NCI-H82 (cell line): ENCODE results near the gene RFTN1.

Experiments
- DNase-seq: peaks from one replicate; lab custom pipeline; 2025; lab: John Stamatoyannopoulos, UW

RFTN1 gene

DNA sequence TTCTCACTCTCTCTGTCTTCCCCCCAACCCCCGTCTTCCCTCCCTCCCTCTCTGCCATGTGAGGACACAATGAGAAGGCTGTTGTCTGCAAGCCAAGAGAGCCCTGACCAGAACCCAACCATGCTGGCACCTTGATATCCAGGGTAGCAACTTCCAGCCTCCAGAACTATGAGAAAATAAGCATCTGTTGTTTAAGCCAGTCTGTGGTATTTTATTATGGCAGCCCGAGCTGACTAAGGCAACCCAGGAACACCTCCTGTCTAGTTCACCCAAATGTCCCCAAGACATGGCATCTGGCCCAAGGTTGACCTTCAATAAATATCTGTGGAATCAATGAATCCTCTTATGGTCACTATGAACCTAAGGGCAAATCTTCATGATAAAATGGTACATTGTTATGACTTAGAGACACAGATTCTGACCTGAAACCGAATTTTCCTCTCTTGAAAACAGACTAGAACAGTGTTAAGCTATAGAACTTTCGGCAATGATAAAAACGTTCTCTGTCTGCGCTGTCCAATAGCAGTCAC is 26.5 kb downstream of the RFTN1 start:
- DNase-seq = no peak

DNA sequence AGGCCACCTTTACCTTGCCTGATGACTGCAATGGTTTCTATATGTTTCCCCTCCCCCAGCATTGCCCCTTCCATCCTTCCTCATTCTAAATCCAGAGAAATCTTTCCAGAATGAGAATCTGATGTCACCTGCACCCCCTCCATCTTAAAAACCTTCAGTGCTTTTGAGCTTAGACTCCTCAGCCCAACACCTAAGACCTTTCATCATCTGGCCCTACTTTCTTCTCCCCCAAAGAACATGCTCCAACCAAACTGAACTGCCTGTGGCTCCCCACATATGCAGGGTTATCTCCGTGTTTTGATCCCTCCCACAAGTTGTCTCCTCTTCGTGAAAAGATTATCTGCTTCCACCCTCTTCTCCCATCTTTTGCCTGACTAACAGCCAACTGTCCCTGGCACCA is 27.3 kb downstream of the RFTN1 start:
- no peak for DNase-seq

DNA sequence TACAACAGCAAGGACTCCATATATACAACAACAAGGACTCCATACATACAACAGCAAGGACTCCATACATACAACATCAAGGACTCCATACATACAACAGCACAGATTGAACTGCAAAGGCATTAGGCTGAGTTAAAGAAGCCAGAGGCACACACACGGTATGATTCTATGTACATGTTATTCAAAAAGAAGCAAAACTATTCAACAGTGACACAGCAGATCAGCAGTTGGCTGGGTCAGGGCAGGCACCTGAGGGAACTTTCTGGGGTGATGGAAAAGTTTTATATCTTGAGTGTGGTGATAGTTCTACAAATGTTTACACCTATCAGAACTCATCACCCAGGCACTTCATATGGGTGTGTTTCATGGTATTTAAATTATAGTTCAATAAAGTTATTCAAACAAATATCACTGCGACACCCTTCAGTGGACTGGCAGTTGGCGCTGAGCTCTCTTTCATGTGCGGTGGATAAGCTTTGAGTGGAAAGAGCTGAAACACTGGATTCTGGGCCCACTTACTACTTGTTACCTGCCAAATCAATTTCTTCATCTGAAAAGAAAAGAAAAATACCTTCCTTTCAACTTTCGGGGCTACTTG is 28.0 kb downstream of the RFTN1 start:
- no peak for DNase-seq

DNA sequence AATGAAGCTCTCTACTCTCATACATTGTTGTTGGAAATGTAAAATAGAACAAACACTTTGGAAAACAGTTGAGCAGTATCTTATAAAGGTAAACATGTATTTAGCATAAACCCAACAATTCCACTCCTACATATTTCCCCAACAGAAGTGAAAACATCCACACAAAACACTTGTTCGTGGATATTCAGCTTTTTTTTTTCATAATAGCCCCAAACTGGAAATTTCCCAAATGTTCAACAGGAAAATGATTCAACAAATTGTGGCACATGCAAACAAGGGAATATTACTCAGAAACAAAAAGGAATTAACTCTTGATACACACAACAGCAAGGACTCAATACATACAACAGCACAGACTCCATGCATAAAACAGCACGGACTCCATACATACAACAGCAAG is 28.5 kb downstream of the RFTN1 start:
- no peak for DNase-seq

DNA sequence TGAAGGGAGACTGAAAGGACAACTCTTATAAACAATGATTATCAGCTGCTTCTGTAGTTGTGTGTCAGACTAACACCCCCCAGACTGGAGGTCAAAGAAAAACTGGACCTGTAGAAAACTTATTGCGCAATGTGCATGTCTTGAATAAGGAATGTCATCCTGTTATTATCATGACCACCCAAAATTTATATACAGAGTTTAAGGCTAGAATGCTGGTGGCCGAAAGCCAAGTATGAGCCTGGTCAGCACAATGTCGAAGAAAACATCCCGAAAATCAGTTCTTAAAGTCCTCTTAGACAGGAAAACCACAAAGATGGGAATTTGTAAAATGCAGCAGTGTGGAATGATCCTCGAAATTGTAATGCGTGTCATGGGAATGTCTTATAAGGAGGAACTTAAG is 29.3 kb downstream of the RFTN1 start:
- no peak for DNase-seq

DNA sequence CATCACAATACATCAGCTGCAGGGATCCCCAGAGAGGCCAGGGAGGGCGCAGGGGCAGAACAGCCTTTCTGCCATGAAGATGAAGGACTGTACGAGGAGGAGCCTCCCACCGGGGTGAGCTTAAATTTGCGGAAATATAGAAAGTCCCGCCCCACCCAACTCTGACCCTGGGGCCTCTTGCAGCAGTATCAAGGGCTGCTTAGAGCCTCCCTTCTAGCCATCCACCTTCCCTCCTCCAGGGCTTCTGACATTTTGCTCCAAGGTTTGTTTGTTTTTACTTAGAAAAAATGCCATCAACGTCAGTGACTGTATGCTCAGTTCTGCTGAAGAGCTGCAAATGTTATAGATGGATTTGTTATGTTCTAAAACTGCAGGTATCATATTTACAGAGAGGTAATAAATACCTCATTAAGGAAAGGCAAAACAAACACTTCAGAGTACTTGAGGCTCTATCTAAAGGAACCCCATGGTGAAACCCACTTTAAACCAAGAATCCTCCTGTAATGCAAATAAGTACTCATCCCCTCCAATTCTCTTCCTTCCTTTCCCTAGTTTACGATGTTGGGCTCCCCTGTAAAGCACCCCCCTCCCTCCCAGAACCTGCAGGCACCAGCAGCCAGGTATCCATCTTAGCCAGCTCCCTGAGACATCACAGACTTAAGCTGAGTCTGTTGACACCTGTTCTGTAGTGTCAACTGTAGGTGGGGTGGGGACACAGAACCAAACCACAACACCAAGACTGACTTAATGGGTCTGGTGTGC is 30.5 kb downstream of the RFTN1 start:
- no peak for DNase-seq

DNA sequence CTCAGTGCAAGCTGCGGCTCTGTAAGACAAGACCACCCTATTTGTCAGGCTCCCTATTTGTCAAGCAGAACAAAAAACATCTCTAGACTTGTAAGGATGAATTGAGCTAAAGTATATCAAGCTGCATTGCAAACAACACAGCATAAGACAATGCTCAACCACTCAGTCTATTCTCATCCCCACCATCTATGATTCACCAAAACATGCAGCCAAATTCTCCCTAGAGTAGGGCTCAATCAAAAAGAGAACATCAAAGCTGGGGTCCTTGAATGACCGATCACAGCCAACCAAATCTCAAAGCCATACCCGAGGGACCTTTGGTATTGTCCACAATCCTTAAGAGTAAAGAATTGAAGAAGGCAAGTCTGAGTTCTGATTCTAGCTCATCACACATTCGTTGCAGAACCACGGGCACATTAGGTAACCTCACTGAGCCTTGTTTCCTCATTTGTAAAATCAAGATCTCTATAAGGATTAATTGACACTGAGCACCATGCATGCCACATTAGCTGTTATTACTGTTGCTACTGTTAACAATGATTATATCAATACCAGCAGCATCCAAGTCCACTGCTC is 31.2 kb downstream of the RFTN1 start:
- no peak for DNase-seq

DNA sequence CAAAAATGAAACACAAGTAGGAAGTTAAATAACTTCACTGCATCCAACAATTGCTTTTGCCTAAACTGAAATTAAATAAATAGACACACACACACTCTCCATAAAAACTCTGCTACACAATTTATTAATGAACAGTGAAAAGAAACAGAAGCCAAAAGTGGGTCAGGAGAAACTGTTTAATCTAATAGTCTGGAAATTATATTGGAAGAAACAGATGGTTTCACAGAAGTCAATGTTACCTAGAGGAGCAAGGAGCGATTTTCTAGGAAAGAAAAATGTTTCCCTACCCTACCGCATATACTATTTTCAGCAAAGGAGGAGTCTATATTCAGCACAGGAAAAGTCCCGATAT is 32.0 kb downstream of the RFTN1 start:
- no peak for DNase-seq

DNA sequence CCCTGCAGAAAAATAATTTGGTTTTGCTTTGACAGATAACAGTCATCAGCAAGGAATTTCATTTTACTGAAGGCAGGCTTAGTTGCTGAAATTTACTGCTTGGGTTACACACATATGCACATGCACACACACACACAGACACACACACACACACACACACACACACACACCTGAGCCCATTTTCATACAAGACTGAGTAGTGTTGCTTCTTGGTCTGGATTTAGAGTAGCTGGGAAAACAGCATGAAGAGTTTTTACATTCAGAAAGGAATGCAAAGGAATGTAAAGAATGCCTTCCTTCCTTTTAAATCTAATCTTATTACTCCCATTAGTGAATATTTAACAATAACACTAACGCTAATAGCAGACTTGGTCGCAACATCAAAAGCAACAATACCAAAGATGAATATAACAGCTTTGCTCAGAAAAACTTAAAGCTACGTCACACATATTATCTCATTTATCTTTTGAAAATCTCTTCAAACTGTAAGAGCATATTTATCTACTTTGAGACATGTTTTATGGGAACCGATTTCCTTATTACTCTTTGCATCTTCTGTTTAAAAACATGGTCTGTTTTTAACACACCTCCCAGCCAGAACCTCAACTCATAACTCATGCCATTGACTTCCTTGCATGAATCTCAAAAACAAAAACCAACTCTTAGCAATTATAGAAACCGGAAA is 32.5 kb downstream of the RFTN1 start:
- DNase-seq = no peak

DNA sequence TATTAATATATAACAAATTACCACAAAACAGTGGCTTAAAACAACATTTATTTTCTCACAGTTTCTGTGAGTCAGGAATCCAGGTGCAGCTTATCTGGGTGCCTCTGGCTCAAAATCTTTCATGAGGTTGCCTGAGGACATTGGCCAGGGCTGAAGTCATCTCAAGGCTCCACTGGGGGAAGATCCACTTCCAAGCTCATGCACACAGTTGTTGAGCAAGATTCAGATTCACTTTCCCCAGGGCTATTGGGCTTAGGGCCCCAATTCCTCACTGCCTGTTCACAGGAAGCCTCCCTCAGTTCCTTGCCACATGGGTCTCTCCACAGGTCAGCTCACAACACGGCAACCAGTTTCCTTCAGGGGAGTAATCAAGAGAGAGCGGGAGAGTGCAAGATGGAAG is 35.0 kb downstream of the RFTN1 start:
- DNase-seq = no peak

DNA sequence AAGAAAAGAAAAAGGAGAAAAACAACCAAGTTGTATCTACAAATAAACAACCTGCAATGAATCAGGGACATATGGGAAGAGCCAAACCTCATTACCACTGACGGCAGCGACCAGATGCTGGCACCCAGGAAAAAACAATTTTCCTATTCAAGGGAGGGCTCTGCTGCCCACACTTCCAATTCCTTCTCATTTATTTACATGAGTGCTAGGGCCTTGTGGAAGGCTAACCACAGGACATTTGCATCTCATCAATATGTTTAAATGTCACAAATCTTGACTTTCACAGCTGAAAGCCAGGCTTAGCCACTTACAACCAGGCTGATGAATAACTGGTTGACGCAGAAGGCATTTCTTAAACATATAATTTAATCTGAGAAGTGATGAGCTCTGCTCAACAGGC is 36.0 kb downstream of the RFTN1 start:
- no peak for DNase-seq

DNA sequence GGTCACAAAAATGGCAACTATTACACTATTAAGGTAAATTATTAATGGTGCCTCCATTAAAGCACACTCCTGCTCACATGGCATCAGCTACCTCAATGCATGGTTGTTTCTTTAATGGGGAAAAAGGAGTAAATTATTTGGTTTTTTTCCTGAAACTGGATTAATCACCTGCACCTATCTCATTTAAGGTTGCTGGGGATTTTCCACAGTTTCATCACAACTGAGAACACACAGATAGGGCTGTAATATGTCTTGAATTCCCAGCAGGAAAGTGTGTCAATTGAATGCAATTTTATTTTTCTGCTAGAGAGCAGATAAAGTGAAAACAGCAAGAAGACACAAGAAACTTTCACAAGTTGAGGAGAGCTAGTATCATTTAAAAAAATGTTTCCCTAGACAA is 36.4 kb downstream of the RFTN1 start:
- no peak for DNase-seq

DNA sequence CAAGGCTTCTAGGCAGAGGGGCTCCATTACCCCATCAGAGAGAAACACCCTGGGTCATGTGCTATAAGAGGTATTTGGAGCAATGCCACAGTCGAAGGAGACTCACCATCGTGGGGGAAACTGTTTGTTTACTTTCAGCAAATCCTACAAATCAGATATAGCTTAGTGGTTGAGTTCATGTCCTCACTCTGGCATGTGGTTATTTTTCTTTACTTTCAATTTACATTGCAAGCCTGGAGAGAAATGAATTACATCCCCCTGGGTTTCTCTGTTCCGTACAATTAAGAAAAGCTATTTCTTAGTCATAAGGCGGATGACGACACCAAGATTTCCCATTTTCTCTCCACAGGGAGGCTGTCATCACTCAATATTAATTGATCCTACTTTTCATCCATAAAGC is 36.9 kb downstream of the RFTN1 start:
- DNase-seq = no peak

DNA sequence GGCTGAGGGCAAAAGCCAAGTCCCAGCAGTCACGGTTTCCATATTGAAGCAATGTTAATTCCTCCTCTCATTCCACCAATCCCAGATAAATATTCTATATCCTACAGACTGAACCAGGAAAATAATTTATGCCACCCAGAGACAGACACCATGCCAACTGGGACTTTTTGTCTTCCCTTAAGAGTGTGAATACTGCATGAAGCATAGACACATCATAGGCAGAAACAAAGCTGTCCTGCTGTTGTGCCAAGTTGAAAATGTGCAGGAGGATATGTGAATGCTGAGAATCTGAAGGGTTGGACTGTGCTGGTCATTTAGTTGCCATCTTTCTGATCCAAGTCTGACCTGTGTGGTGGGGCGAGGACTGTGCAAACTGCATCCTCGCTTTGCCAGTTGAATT is 37.7 kb downstream of the RFTN1 start:
- no peak for DNase-seq

DNA sequence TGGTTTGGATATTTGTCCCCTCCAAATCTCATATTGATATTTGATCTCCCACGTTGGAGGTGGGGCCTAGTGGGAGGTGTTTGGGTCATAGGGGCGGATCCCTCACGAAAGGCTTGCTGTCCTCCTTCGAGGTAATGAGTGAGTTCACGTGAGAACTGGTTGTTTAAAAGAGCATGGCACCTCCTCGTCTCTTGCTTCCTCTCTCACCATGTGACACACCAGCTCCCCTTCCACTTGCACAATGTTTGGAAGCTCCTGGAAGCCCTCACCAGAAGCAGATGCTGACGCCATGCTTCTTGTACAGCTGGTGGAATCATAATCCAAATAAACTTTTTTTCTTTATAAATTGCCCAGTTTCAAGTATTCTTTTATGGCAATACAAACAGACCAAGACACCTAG is 38.6 kb downstream of the RFTN1 start:
- DNase-seq = no peak

DNA sequence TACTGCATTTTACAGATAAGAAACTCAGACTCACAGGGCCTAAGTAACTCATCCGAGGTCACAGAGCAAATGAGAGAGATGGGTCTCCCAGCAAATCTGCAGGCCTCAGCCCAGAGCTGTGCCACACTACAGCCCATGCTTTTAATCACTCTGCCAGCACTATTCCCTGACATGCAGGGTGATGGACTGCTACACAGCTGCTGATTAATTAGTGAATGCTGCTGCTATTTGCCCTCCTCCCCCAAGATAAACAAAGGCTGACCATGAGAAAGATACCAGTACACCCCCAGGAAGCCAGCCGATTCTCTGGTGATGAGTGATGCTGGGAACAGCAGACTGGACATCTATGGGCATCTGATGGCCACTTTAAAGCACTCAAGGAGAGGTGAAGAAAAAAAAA is 39.3 kb downstream of the RFTN1 start:
- no peak for DNase-seq

DNA sequence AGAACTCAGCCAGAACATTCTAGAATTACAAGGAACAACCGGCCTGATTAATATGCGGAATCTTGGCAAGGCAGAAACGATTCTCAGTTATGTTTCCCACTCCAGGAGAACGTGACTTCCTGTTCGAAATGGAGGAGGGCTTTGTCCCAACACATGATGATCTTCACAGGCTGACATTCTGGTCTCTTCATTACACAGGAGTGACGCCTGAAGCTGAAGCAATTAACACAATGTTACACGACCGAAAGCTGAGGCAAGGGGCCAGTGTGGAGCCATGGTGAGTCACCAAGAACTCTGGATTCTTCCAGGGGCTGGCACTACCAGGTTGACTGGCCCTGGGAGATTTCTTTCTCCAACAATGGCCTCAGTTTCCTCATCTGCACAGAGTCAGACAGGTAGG is 40.9 kb downstream of the RFTN1 start:
- DNase-seq = no peak

DNA sequence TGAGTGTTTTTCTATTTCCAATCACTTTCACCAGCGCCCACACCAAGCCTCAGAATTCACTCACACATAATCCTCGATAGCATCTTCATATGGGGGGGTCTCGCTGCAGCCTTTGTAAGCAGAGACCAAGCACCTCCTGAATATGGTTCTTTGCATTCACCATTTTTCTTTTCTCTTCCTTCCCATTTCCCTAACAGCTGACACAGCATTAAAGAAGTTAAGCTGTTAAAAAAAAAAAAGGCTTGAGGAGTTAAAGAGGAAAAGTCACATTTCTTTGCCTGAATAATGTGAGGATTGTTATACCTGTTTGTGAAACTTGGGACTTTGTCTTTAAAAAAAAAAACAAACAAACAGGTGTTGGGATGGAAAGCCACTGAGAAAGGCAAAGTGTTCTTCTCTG is 41.6 kb downstream of the RFTN1 start:
- no peak for DNase-seq

DNA sequence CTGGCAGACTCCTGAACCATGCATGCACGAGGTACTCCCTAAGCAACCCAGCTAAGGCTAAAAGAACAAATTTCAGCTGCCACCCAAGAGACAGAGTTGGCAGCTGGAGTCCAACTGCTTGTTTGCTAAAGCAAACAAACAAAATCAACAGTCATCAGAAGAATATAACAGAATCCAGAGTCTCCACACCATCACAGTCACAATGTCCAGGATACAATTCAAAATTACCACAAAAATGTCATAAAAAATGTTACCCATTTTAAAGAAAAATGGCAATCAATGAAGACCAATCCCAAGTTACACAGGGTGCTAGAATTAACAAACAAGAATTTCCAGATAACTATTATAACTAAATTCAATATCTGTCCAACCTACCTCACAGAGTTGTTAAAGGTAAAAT is 42.9 kb downstream of the RFTN1 start:
- no peak for DNase-seq

DNA sequence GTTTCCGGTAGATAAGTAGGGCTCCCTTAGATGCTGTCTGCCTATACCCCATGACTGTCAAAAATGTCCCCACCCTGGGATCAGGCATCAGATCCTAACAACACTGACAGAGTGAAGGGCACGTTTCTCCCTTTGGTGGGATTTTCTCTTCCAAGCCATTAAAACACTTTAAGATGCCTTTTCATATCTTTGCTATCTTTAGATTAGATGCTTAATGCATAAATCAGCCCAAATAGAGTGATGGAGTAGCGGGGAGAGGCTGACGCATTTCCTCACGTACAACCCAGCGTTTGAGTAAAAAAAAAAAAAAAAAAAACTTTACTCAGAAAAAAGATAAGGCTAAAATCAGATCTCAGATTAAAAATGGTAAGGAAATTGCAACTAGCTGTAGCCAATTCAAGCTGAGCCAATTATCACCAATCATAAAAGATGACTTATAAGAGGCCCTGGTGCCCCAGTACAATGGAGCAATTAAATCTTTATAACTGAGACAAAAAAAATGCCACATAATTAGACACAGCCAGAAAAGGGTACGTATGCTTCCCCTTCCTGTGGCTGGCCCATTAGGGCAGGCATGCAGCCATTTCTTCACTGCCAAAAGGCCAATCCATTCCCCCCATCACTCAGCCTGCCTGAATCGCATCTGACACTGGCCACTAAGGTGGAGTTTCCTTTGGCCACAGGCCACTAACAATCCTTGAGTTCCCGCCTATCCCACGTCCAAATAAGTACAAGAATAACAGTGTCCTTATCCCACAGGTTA is 45.0 kb downstream of the RFTN1 start:
- DNase-seq = no peak

DNA sequence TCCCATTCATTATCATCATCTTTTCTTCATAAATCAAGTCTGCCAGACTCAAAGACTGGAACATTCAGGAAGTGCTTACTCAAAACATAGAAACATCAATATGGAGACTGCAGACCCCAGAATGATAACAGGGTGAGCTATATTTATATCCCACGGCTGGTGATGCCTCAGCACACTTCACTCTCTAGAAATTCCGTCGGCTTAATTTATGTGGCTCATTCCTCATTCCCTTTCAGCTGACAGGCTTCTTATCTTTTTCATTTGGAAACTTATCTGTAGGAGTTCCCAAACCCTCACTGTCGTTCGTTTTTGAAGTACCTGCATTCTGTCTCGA is 45.5 kb downstream of the RFTN1 start:
- DNase-seq = no peak

DNA sequence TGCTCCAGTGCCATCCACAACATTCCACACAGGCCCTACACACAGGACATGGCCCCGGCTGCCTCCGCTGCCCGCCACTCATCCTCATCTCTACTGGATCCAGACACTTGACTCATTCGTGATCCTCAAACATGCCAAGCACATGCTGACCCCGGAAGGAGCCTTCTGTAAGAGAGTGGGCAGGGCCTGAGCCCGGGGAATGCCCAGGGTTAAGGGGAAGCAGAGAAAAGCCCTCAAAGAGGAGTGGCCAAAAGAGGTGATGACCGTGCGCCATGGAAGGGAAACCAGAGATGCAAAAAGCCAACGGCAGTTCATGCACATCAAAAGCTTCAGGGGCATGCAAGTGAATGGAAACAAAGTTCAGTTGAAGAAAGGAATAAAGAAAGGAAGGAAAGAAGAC is 46.1 kb downstream of the RFTN1 start:
- no peak for DNase-seq
